ENCODE measurements around the gene BEAN1. TPM values are rescaled to one million over a fixed set of nuclear protein-coding genes. Genes with fewer than 3 reads are reported as not detected.
A peak's percentile ranks its signal among the peaks of the same experiment; 100 is the strongest.

The BEAN1 gene
- total RNA-seq, 1 experiment from 2014 or later, result 0.37 TPM

DNA sequence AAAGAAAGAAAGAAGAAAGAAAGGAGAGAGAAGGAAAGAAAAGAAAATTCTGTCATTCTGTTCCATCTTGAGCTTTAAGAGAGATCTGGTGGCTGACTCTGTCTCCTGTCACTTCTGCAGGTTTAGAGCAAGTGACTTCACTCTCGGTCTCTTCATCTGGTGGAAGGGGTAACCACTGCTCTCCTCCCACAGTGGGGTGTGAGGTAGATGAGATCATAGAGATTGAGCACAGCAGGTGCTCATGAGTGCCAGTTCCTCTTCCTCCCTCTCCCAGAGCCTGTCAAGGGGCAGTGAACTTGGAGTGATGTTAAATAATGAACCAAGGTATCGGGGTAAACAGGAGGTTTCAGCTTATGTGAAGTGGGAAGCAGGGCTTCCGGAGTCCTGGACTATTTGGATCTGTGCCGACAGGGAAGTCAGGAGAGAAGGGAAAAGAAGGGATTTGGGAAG is 47.7 kb downstream of the BEAN1 start:
- no peak overlapping the region for H3K4me3 ChIP-seq
- H3K27ac ChIP-seq, result no peak overlapping the region
- BruUV-seq (replicated peaks), result no TSS peak
- H3F3A ChIP-seq (ENCODE audit: insufficient read depth, low read depth), result peaks cover 10% of the 10 kb centered on the region
- no peaks in the 10 kb centered on the region for H3K79me2 ChIP-seq (ENCODE audit: low read depth)
- peaks cover 40% of the 10 kb centered on the region for H3K4me1 ChIP-seq (replicated peaks; ENCODE audit: insufficient read depth)
- H3K27me3 ChIP-seq (ENCODE audit: insufficient read depth, low read depth), result no peaks in the 10 kb centered on the region
- no peak overlapping the region for H2AFZ ChIP-seq
- no peaks in the 10 kb centered on the region for H4K20me1 ChIP-seq (ENCODE audit: insufficient read depth)
- H3K9me2 ChIP-seq (ENCODE audit: insufficient read depth), result no peaks in the 10 kb centered on the region
- TF ChIP-seq EZH2 (IDR thresholded peaks at IDR 0.05; ENCODE audit: low read depth), result no peak
- TF ChIP-seq, protein P1, sequence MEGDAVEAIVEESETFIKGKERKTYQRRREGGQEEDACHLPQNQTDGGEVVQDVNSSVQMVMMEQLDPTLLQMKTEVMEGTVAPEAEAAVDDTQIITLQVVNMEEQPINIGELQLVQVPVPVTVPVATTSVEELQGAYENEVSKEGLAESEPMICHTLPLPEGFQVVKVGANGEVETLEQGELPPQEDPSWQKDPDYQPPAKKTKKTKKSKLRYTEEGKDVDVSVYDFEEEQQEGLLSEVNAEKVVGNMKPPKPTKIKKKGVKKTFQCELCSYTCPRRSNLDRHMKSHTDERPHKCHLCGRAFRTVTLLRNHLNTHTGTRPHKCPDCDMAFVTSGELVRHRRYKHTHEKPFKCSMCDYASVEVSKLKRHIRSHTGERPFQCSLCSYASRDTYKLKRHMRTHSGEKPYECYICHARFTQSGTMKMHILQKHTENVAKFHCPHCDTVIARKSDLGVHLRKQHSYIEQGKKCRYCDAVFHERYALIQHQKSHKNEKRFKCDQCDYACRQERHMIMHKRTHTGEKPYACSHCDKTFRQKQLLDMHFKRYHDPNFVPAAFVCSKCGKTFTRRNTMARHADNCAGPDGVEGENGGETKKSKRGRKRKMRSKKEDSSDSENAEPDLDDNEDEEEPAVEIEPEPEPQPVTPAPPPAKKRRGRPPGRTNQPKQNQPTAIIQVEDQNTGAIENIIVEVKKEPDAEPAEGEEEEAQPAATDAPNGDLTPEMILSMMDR (conservative IDR thresholded peaks at IDR 0.05), result no peak
- peak overlapping the region; percentile 53 for H3K4me2 ChIP-seq
- no peaks in the 10 kb centered on the region for H3K36me3 ChIP-seq (ENCODE audit: low read depth)
- DNase-seq, result peak; percentile 20 to 77
- POLR2A ChIA-PET (ENCODE audit: unreplicated experiment), result no interaction called here
- intact Hi-C loops (cut with micrococcal nuclease; ENCODE audit: unreplicated experiment), result no loop called here
- H3K9me3 ChIP-seq (ENCODE audit: insufficient read depth, low read depth), result no peaks in the 10 kb centered on the region
- CTCF ChIA-PET, result interaction anchor here (1.2 kb wide), 1 partner anchor 68 kb away, joined by 3 read pairs; no protein-coding TSS in a partner anchor

- intact Hi-C loops (cut with micrococcal nuclease; ENCODE audit: unreplicated experiment), result no loop called here
- ChIA-PET POLR2A (ENCODE audit: unreplicated experiment) (interaction anchor here (0.7 kb wide), 1 partner anchor 12 kb away, joined by 3 read pairs; no protein-coding TSS in a partner anchor), CTCF (interaction anchor here (0.7 kb wide), 1 partner anchor 151 kb away, joined by 6 read pairs; no protein-coding TSS in a partner anchor)
- Histone ChIP-seq H3K36me3 (ENCODE audit: low read depth) (no peaks in the 10 kb centered on the region), H3F3A (ENCODE audit: insufficient read depth, low read depth) (peaks cover 10% of the 10 kb centered on the region), H3K4me1 (replicated peaks; ENCODE audit: insufficient read depth) (peaks cover 44% of the 10 kb centered on the region), H3K9me3 (ENCODE audit: insufficient read depth, low read depth) (no peaks in the 10 kb centered on the region), H3K4me2 (peak overlapping the region; percentile 53), H3K27ac (no peak overlapping the region), H3K9me2 (ENCODE audit: insufficient read depth) (no peaks in the 10 kb centered on the region), H3K79me2 (ENCODE audit: low read depth) (no peaks in the 10 kb centered on the region), H3K27me3 (ENCODE audit: insufficient read depth, low read depth) (no peaks in the 10 kb centered on the region), H2AFZ (no peak overlapping the region), H3K4me3 (no peak overlapping the region), H4K20me1 (ENCODE audit: insufficient read depth) (no peaks in the 10 kb centered on the region)
- TF ChIP-seq, protein P1 (conservative IDR thresholded peaks at IDR 0.05), result no peak
- no peak for TF ChIP-seq EZH2 (IDR thresholded peaks at IDR 0.05; ENCODE audit: low read depth)
- no TSS peak for BruUV-seq (replicated peaks)
- no peak for DNase-seq
Observed at GRCh38 chr16:66475232-66475631, 48.1 kb downstream of the BEAN1 start.

DNA sequence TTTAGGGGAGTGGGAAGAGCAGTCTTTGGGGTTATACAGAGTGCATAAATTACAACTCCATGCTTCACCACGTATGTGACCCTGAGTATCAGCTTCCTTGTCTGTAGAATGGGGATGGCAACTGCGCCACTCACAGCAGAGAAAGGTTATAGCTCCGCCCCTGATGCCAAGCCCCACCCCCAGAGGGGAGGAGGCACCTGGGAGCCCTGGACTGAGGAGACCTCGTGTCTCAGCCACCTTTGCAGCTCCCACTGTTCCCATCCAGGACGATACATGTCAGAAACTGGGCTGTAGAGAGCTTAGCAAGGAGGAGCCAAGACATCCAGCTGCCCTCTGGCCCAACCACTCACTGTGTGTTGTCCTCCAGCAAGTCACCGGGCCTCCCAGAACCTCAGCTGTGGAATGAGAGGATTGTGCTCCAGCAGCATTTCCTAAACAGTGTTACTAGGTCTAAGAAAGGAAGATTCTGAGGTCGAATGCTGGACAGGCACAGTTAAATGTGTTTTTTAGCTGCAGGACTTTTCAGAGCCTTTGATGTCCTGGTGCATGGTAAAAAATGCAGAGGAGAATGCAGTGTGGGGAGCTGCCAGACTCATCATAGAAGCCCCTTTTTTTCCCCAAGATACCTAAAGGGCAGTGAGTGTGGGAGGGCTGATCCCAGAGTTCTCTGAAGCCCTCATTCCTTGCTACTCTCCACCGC is 49.4 kb downstream of the BEAN1 start:
- Histone ChIP-seq H3F3A (ENCODE audit: insufficient read depth, low read depth) (peaks cover 10% of the 10 kb centered on the region), H3K79me2 (ENCODE audit: low read depth) (no peaks in the 10 kb centered on the region), H3K36me3 (ENCODE audit: low read depth) (no peaks in the 10 kb centered on the region), H3K27me3 (ENCODE audit: insufficient read depth, low read depth) (no peaks in the 10 kb centered on the region), H3K9me2 (ENCODE audit: insufficient read depth) (no peaks in the 10 kb centered on the region), H3K4me2 (no peak overlapping the region), H4K20me1 (ENCODE audit: insufficient read depth) (no peaks in the 10 kb centered on the region), H3K4me3 (no peak overlapping the region), H2AFZ (no peak overlapping the region), H3K4me1 (replicated peaks; ENCODE audit: insufficient read depth) (peaks cover 48% of the 10 kb centered on the region), H3K27ac (no peak overlapping the region), H3K9me3 (ENCODE audit: insufficient read depth, low read depth) (no peaks in the 10 kb centered on the region)
- CTCF ChIA-PET, result interaction anchor here (0.7 to 0.9 kb wide), 2 partner anchors 33 to 76 kb away, joined by 6 read pairs; partner anchors contain the start of gene CKLF
- BruUV-seq (replicated peaks), result no TSS peak
- DNase-seq, result no peak
- TF ChIP-seq, protein P1 (conservative IDR thresholded peaks at IDR 0.05), result no peak
- TF ChIP-seq EZH2 (IDR thresholded peaks at IDR 0.05; ENCODE audit: low read depth), result no peak
- POLR2A ChIA-PET (ENCODE audit: unreplicated experiment), result interaction anchor here (0.5 to 0.7 kb wide), 3 partner anchors 13 to 384 kb away, joined by 3 to 45 read pairs (median 3); no protein-coding TSS in a partner anchor
- intact Hi-C loops (cut with micrococcal nuclease; ENCODE audit: unreplicated experiment), result no loop called here

All from PC-9 (cell line).